K562 (cell line): ENCODE results near the gene ZMAT2. TPM values are rescaled to one million over a fixed set of nuclear protein-coding genes. Genes with fewer than 3 reads are reported as not detected.
A peak's percentile ranks its signal among the peaks of the same experiment; 100 is the strongest.

Experiments used
- BRF1 ChIP-seq: IDR thresholded peaks from 3 replicates; pipeline ENCODE4 v1.6.1; 2011; ENCODE audit warnings: borderline replicate concordance, mild to moderate bottlenecking; ENCODE audit not compliant: insufficient read length; ENCODE audit errors: extremely low read depth
- CXXC5 ChIP-seq: fragments of 250-450 bp; sonication (Bioruptor Pico); IDR thresholded peaks from 2 replicates; pipeline ENCODE4 v1.8.0; 2022; ENCODE audit warnings: inconsistent platforms, mild to moderate bottlenecking, moderate library complexity
- ELF1 ChIP-seq: fragments of 200-800 bp; sonication (Bioruptor generic); IDR thresholded peaks from 2 replicates; pipeline ENCODE4 v1.6.1; 2016; ENCODE audit warnings: missing genetic modification characterization, missing compliant biosample characterization
- FOXA3 ChIP-seq, 2 experiments: fragments of 450-650 bp in 1 of 2; sonication (generic) in 1 of 2; formaldehyde crosslinking; IDR thresholded peaks in 1 of 2; conservative IDR thresholded peaks in 1 of 2; 2 replicates each; pipeline versions ENCODE4 v1.4.0 to v1.8.0; 2020 to 2022; ENCODE audit warnings: mild to moderate bottlenecking in 2 of 2, missing genetic modification reagents in 1 of 2
- FUS ChIP-seq: fragments of 200-400 bp; formaldehyde crosslinking; optimal IDR thresholded peaks from 2 replicates; pipeline ENCODE3; 2017; ENCODE audit warnings: low read depth, low read length
- HDAC1 ChIP-seq, 2 experiments: fragments of 450-650 bp; IDR thresholded peaks; 2 replicates each; pipeline ENCODE4 v1.6.1; 2016 to 2017; ENCODE audit warnings: inconsistent platforms in 1 of 2, mild to moderate bottlenecking in 1 of 2, moderate library complexity in 1 of 2
- KLF6 ChIP-seq: fragments of 250-450 bp; sonication (Bioruptor Pico); IDR thresholded peaks from 2 replicates; pipeline ENCODE4 v1.4.0; 2020; ENCODE audit warnings: mild to moderate bottlenecking, moderate library complexity, borderline replicate concordance
- NCOR1 ChIP-seq: fragments of 450-650 bp; IDR thresholded peaks from 2 replicates; pipeline ENCODE4 v1.6.1; 2016; ENCODE audit warnings: mild to moderate bottlenecking, moderate library complexity
- NEUROD1 ChIP-seq: fragments of 150-350 bp; IDR thresholded peaks from 2 replicates; pipeline ENCODE4 v1.6.1; 2014; ENCODE audit warnings: borderline replicate concordance, low read length, low read depth; ENCODE audit not compliant: partially characterized antibody
- SIN3A ChIP-seq, 2 experiments: fragments of 150-350 bp in 1 of 2; IDR thresholded peaks; 2 replicates each; pipeline ENCODE4 v1.6.1; 2011 to 2016; ENCODE audit warnings: borderline replicate concordance in 2 of 2, low read depth in 2 of 2, low read length in 2 of 2, mild to moderate bottlenecking in 2 of 2, moderate library complexity in 2 of 2; ENCODE audit not compliant: control insufficient read depth in 1 of 2
- SMAD4 ChIP-seq: fragments of 250-450 bp; sonication (Bioruptor Pico); conservative IDR thresholded peaks from 2 replicates; pipeline ENCODE4 v1.8.0; 2021; ENCODE audit warnings: inconsistent platforms, mild to moderate bottlenecking, moderate library complexity
- TRIM24 ChIP-seq, 2 experiments: fragments of 450-650 bp; IDR thresholded peaks; 2 replicates each; pipeline ENCODE4 v1.6.1; 2016
- ZNF217 ChIP-seq: sonication (generic); formaldehyde crosslinking; IDR thresholded peaks from 2 replicates; pipeline ENCODE4 v1.8.0; 2022; ENCODE audit warnings: mild to moderate bottlenecking, missing genetic modification reagents
- ZNF354B ChIP-seq: fragments of 250-450 bp; sonication (Bioruptor Pico); IDR thresholded peaks from 2 replicates; pipeline ENCODE4 v1.4.0; 2020
- ZNF785 ChIP-seq: fragments of 250-450 bp; sonication (Bioruptor Pico); IDR thresholded peaks from 2 replicates; pipeline ENCODE4 v1.4.0; 2020; ENCODE audit warnings: mild to moderate bottlenecking
- ZSCAN29 ChIP-seq: fragments of 450-650 bp; IDR thresholded peaks from 2 replicates; pipeline ENCODE4 v1.6.1; 2017
- polyA plus RNA-seq, 8 experiments: library from polyadenylated mRNA; depleted of rRNA in 4 of 8; stranded (reverse) in 5 of 8; unstranded in 3 of 8; fragments of >200 nt; fragmentation: Nextera tagmentation in 2 of 8; fragmentation: Illumina TruSeq in 1 of 8; extraction: Ambion mirVana in 2 of 8; extraction: Trizol in 1 of 8; gene quantifications; 2 replicates each; pipeline versions ENCODE4 v1.2.1 to v1.2.3, GENCODE V29; 2011 to 2014; ENCODE audit warnings: inconsistent platforms in 1 of 8, missing spikeins in 1 of 8
- total RNA-seq, 7 experiments: library from RNA; depleted of rRNA in 6 of 7; stranded (reverse); fragments of >200 nt in 6 of 7; fragmentation: Illumina TruSeq in 2 of 7; extraction: Trizol in 2 of 7; gene quantifications; 2 replicates each; pipeline versions ENCODE4 v1.2.1 to v1.2.3, GENCODE V29; 2011 to 2021; ENCODE audit warnings: low replicate concordance in 1 of 7
- TF ChIP-seq, protein P1 (sequence below): fragments of 450-650 bp; formaldehyde crosslinking; IDR thresholded peaks from 2 replicates; pipeline ENCODE4 v1.4.0; 2020; ENCODE audit warnings: mild to moderate bottlenecking, moderate library complexity
- TF ChIP-seq, protein P2 (sequence below): fragments of 450-650 bp; IDR thresholded peaks from 2 replicates; pipeline ENCODE4 v1.6.1; 2016; ENCODE audit warnings: mild to moderate bottlenecking
- TF ChIP-seq, protein P3 (sequence below): fragments of 450-650 bp; formaldehyde crosslinking; IDR thresholded peaks from 2 replicates; pipeline ENCODE4 v1.4.0; 2022; ENCODE audit warnings: missing genetic modification characterization

Gene ZMAT2
- total and polyA plus RNA-seq, 9 of the 15 experiments (the other 6 are each of a cell fraction or from before 2014, with no cell fraction given): 44.2 to 101 (median 69.2) TPM

DNA sequence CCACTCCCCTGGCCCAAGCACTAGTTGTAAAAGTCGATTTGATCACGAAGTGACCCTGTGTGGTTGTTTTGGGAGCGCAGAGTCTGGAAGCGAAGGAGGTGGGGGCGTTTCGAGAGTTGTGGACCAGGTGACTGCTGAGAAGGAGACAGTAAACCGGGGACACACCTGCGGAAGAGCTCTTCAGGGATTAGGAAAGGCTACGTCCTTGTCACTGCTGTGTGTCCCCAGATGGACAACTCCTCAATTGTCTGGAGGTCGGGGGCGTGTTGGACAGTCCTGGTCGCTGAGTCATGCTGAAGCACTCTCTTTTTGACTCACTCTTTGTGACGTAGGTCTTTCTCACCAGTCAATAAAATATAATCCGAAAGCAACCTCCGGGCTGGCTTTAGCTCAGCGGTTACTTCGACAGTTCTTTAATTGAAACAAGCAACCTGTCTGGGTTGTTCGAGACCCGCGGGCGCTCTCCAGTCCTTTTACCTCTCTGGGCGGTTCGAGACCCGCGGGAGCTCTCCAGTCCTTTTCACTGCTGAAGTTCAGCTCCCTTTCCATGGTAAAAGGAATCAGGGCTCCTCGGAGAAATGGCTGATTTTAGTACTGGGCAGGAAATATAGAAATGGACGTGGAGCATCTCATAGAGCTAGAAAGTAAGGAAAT, 10.8 kb downstream of the ZMAT2 start (continued):
- TF ChIP-seq FOXA3 (CRISPR knock-in tag; conservative IDR thresholded peaks at IDR 0.05 in 1 of 2, IDR thresholded peaks at IDR 0.05 in 1 of 2) (0 out of 4 replicates have a peak, but pooled peaks of 1 of the 2 experiments have one; percentile 41), TRIM24 (IDR thresholded peaks at IDR 0.05) (peak in 1 of 2 experiments; percentile 47; a peak in 3 of 4 replicates), ZSCAN29 (no peak), BRF1 (peak; percentile 58), SIN3A (IDR thresholded peaks at IDR 0.05; ENCODE audit: borderline replicate concordance in 2 of 2, control insufficient read depth in 1 of 2, low read depth in 2 of 2, low read length in 2 of 2) (peak; percentile 27 to 73; a peak in 3 of 4 replicates), CXXC5 (CRISPR knock-in tag) (peak; percentile 69), ZNF217 (CRISPR knock-in tag) (no peak), HDAC1 (IDR thresholded peaks at IDR 0.05) (peak in 1 of 2 experiments; percentile 90; a peak in 3 of 4 replicates), NCOR1 (peak; percentile 59; the same call in 1 of the 2 replicates), ZNF785 (no peak), FUS (no peak), SMAD4 (CRISPR knock-in tag) (peak; percentile 71; the same call in 1 of the 2 replicates), KLF6 (CRISPR knock-in tag) (no peak), ELF1 (peak; percentile 25; the same call in 1 of the 2 replicates), ZNF354B (CRISPR knock-in tag) (no peak), NEUROD1 (no peak)
- TF ChIP-seq, protein P1, sequence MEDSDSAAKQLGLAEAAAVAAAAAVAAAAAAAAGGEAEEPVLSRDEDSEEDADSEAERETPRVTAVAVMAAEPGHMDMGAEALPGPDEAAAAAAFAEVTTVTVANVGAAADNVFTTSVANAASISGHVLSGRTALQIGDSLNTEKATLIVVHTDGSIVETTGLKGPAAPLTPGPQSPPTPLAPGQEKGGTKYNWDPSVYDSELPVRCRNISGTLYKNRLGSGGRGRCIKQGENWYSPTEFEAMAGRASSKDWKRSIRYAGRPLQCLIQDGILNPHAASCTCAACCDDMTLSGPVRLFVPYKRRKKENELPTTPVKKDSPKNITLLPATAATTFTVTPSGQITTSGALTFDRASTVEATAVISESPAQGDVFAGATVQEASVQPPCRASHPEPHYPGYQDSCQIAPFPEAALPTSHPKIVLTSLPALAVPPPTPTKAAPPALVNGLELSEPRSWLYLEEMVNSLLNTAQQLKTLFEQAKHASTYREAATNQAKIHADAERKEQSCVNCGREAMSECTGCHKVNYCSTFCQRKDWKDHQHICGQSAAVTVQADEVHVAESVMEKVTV (CRISPR knock-in tag): no peak
- TF ChIP-seq, protein P2, sequence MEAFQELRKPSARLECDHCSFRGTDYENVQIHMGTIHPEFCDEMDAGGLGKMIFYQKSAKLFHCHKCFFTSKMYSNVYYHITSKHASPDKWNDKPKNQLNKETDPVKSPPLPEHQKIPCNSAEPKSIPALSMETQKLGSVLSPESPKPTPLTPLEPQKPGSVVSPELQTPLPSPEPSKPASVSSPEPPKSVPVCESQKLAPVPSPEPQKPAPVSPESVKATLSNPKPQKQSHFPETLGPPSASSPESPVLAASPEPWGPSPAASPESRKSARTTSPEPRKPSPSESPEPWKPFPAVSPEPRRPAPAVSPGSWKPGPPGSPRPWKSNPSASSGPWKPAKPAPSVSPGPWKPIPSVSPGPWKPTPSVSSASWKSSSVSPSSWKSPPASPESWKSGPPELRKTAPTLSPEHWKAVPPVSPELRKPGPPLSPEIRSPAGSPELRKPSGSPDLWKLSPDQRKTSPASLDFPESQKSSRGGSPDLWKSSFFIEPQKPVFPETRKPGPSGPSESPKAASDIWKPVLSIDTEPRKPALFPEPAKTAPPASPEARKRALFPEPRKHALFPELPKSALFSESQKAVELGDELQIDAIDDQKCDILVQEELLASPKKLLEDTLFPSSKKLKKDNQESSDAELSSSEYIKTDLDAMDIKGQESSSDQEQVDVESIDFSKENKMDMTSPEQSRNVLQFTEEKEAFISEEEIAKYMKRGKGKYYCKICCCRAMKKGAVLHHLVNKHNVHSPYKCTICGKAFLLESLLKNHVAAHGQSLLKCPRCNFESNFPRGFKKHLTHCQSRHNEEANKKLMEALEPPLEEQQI: no peak
- TF ChIP-seq, protein P3, sequence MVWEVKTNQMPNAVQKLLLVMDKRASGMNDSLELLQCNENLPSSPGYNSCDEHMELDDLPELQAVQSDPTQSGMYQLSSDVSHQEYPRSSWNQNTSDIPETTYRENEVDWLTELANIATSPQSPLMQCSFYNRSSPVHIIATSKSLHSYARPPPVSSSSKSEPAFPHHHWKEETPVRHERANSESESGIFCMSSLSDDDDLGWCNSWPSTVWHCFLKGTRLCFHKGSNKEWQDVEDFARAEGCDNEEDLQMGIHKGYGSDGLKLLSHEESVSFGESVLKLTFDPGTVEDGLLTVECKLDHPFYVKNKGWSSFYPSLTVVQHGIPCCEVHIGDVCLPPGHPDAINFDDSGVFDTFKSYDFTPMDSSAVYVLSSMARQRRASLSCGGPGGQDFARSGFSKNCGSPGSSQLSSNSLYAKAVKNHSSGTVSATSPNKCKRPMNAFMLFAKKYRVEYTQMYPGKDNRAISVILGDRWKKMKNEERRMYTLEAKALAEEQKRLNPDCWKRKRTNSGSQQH: no peak
